ENCODE data around the gene SMIM20.

Gene SMIM20

GRCh38 chr4:25951390-25951952 is 37.5 kb downstream of the SMIM20 start:
- Histone ChIP-seq H3K27ac (ENCODE audit: insufficient read depth, low read length, poor library complexity, severe bottlenecking) (no peak overlapping the region), H3K4me1 (ENCODE audit: control insufficient read depth, insufficient read depth, low read length, poor library complexity, severe bottlenecking) (no peaks in the 10 kb centered on the region), H3K9me3 (ENCODE audit: control insufficient read depth, low read length) (no peaks in the 10 kb centered on the region), H3K4me3 (ENCODE audit: insufficient read depth, low read depth, low read length, poor library complexity, severe bottlenecking) (no peak overlapping the region), H3K36me3 (ENCODE audit: control insufficient read depth, insufficient read depth, low read length) (no peaks in the 10 kb centered on the region), H3K27me3 (replicated peaks; ENCODE audit: control insufficient read depth, insufficient read depth, low read length, poor library complexity, severe bottlenecking) (no peaks in the 10 kb centered on the region)
- DNase-seq: no peak

DNA sequence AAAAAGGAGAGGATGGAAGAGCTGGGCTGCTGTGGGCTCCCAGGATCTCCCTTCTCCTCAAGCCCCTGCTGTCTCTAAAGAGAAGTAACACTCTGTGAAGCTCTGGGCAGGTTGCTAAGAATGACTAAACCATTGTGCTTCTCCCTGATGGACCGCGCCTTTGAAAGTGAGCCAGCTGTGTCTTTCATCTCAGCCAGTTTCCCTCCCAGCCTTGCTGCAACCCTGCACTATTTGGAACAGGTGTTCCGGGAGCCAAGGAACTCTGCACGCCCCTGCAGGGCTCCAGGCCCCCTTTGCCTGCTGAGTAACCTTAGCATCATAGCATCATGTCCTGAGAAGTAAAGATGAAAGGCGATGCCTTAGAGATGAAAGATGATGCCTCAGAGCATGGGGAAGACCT is 39.7 kb downstream of the SMIM20 start:
- Histone ChIP-seq H3K27me3 (replicated peaks; ENCODE audit: control insufficient read depth, insufficient read depth, low read length, poor library complexity, severe bottlenecking) (no peaks in the 10 kb centered on the region), H3K4me3 (ENCODE audit: insufficient read depth, low read depth, low read length, poor library complexity, severe bottlenecking) (no peak overlapping the region), H3K36me3 (ENCODE audit: control insufficient read depth, insufficient read depth, low read length) (no peaks in the 10 kb centered on the region), H3K4me1 (ENCODE audit: control insufficient read depth, insufficient read depth, low read length, poor library complexity, severe bottlenecking) (no peaks in the 10 kb centered on the region), H3K27ac (ENCODE audit: insufficient read depth, low read length, poor library complexity, severe bottlenecking) (no peak overlapping the region), H3K9me3 (ENCODE audit: control insufficient read depth, low read length) (no peaks in the 10 kb centered on the region)
- no peak for DNase-seq

DNA sequence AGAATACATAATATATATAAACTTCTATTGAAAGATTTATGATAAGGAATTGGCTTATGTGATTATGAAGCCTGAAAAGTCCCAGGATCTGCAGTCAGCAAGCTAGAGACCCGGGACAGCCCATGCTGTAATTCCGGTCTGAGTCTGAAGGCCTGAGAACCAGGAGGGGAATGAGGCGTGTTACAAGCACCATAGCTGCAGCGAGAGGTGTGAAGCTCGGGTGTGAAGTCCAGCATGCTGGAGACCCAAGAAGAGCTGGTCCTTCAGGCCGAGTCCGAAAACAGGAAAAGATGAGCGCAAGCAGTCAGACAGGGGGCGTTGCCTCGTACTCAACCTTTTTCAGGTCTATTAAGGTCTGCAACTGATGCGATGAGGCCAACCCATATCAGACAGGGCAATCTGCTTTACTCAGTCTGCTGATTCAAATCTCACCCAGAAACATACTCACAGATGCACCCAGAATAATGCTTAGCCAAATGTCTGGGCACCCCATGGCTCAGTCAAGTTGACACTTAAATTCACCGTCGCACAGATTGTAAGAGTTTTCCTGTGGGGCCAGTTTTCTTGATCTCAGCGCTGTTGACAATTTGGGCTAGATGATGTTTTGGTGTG is 40.4 kb downstream of the SMIM20 start:
- Histone ChIP-seq H3K36me3 (ENCODE audit: control insufficient read depth, insufficient read depth, low read length) (no peaks in the 10 kb centered on the region), H3K4me1 (ENCODE audit: control insufficient read depth, insufficient read depth, low read length, poor library complexity, severe bottlenecking) (no peaks in the 10 kb centered on the region), H3K27ac (ENCODE audit: insufficient read depth, low read length, poor library complexity, severe bottlenecking) (no peak overlapping the region), H3K4me3 (ENCODE audit: insufficient read depth, low read depth, low read length, poor library complexity, severe bottlenecking) (no peak overlapping the region), H3K9me3 (ENCODE audit: control insufficient read depth, low read length) (no peaks in the 10 kb centered on the region), H3K27me3 (replicated peaks; ENCODE audit: control insufficient read depth, insufficient read depth, low read length, poor library complexity, severe bottlenecking) (no peaks in the 10 kb centered on the region)
- DNase-seq: no peak

DNA sequence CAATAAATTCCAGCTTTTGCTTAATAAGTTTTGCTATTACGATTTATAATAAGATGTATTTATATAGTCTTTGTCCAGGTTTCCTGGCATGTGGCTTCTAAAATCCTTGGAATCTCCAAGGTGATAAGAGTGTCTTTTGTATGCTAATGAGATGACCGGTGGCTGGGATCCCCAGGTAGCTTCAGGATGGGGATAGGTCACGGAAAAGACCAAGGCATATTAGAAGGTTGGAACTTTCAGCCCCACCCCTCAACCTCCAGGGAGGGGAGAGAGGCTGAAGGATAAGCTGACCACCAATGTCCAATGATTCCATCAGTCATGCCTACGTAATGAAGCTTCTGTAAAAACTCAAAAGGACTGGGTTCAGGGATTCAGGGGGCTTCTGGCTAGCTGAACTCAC is 41.7 kb downstream of the SMIM20 start:
- no peak overlapping the region for H3K4me3 ChIP-seq (ENCODE audit: insufficient read depth, low read depth, low read length, poor library complexity, severe bottlenecking)
- no peak overlapping the region for H3K27ac ChIP-seq (ENCODE audit: insufficient read depth, low read length, poor library complexity, severe bottlenecking)
- no peaks in the 10 kb centered on the region for H3K9me3 ChIP-seq (ENCODE audit: control insufficient read depth, low read length)
- no peaks in the 10 kb centered on the region for H3K27me3 ChIP-seq (replicated peaks; ENCODE audit: control insufficient read depth, insufficient read depth, low read length, poor library complexity, severe bottlenecking)
- H3K4me1 ChIP-seq (ENCODE audit: control insufficient read depth, insufficient read depth, low read length, poor library complexity, severe bottlenecking): no peaks in the 10 kb centered on the region
- DNase-seq: no peak
- H3K36me3 ChIP-seq (ENCODE audit: control insufficient read depth, insufficient read depth, low read length): no peaks in the 10 kb centered on the region

DNA sequence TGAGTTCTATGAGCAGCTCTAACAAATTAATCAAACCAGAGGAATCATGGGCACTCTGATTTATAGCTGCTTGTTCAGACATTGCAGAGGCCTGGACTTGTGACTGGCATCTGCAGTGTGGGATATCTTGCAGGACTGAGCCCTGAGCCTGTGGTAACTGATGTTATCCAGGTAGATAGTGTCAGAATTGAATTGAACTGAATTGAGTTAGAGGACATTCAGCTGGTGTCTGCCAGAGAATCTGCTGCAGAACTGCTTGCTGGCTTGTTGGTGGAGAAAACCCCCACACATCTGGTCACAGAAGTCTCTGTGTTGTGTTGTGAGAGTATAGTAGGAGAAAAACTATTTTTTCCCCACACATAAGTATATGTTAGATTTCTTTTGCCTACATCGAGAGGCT is 42.2 kb downstream of the SMIM20 start:
- Histone ChIP-seq H3K27ac (ENCODE audit: insufficient read depth, low read length, poor library complexity, severe bottlenecking) (no peak overlapping the region), H3K27me3 (replicated peaks; ENCODE audit: control insufficient read depth, insufficient read depth, low read length, poor library complexity, severe bottlenecking) (no peaks in the 10 kb centered on the region), H3K4me3 (ENCODE audit: insufficient read depth, low read depth, low read length, poor library complexity, severe bottlenecking) (no peak overlapping the region), H3K9me3 (ENCODE audit: control insufficient read depth, low read length) (no peaks in the 10 kb centered on the region), H3K36me3 (ENCODE audit: control insufficient read depth, insufficient read depth, low read length) (no peaks in the 10 kb centered on the region), H3K4me1 (ENCODE audit: control insufficient read depth, insufficient read depth, low read length, poor library complexity, severe bottlenecking) (no peaks in the 10 kb centered on the region)
- DNase-seq: no peak

DNA sequence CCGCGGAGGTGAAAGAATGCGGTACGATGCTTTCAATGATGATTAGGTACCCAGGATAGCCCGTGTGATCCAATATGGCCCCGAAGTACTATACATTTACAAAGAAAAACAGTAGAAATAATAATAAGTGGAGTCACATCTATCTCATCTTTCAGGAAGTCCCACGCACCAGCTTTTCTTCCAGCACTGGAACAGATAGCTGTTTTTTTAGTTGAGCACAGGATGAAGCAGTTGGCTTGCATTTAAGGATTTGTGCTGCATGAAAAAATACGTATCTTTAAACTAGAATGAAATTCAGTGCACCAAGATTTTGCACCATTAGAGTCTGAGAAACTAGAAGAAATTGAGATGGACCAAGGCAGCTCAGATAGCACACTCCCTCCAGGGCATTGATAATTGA is 44.1 kb downstream of the SMIM20 start:
- H3K9me3 ChIP-seq (ENCODE audit: control insufficient read depth, low read length): no peaks in the 10 kb centered on the region
- no peaks in the 10 kb centered on the region for H3K4me1 ChIP-seq (ENCODE audit: control insufficient read depth, insufficient read depth, low read length, poor library complexity, severe bottlenecking)
- DNase-seq: no peak
- no peak overlapping the region for H3K4me3 ChIP-seq (ENCODE audit: insufficient read depth, low read depth, low read length, poor library complexity, severe bottlenecking)
- H3K36me3 ChIP-seq (ENCODE audit: control insufficient read depth, insufficient read depth, low read length): no peaks in the 10 kb centered on the region
- H3K27ac ChIP-seq (ENCODE audit: insufficient read depth, low read length, poor library complexity, severe bottlenecking): no peak overlapping the region
- H3K27me3 ChIP-seq (replicated peaks; ENCODE audit: control insufficient read depth, insufficient read depth, low read length, poor library complexity, severe bottlenecking): no peaks in the 10 kb centered on the region

DNA sequence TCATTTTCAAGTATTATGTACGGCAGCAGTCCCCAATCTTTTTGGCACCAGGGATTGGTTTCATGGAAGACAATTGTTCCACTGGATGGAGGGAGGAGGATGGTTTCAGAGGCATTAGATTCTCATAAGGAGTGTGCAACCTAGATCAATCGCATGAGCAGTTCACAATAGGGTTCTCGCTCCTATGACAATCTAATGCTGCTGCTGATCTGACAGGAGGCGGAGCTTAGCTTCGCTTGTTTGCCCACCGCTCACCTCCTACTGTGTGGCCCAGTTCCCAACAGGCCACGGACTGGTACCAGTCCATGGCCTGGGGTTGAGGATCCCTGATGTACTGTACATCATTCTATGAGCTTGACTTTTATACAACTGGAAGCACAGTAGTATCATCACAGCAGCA is 48.4 kb downstream of the SMIM20 start:
- Histone ChIP-seq H3K36me3 (ENCODE audit: control insufficient read depth, insufficient read depth, low read length) (no peaks in the 10 kb centered on the region), H3K4me3 (ENCODE audit: insufficient read depth, low read depth, low read length, poor library complexity, severe bottlenecking) (no peak overlapping the region), H3K9me3 (ENCODE audit: control insufficient read depth, low read length) (no peaks in the 10 kb centered on the region), H3K27me3 (replicated peaks; ENCODE audit: control insufficient read depth, insufficient read depth, low read length, poor library complexity, severe bottlenecking) (no peaks in the 10 kb centered on the region), H3K4me1 (ENCODE audit: control insufficient read depth, insufficient read depth, low read length, poor library complexity, severe bottlenecking) (no peaks in the 10 kb centered on the region), H3K27ac (ENCODE audit: insufficient read depth, low read length, poor library complexity, severe bottlenecking) (no peak overlapping the region)
- DNase-seq: no peak

GRCh38 chr4:25965629-25966028 is 51.6 kb downstream of the SMIM20 start:
- no peaks in the 10 kb centered on the region for H3K9me3 ChIP-seq (ENCODE audit: control insufficient read depth, low read length)
- no peak for DNase-seq
- no peaks in the 10 kb centered on the region for H3K36me3 ChIP-seq (ENCODE audit: control insufficient read depth, insufficient read depth, low read length)
- no peak overlapping the region for H3K4me3 ChIP-seq (ENCODE audit: insufficient read depth, low read depth, low read length, poor library complexity, severe bottlenecking)
- no peak overlapping the region for H3K27ac ChIP-seq (ENCODE audit: insufficient read depth, low read length, poor library complexity, severe bottlenecking)
- H3K4me1 ChIP-seq (ENCODE audit: control insufficient read depth, insufficient read depth, low read length, poor library complexity, severe bottlenecking): no peaks in the 10 kb centered on the region
- peaks cover under 1% of the 10 kb centered on the region for H3K27me3 ChIP-seq (replicated peaks; ENCODE audit: control insufficient read depth, insufficient read depth, low read length, poor library complexity, severe bottlenecking)

- H3K36me3 ChIP-seq (ENCODE audit: control insufficient read depth, insufficient read depth, low read length): no peaks in the 10 kb centered on the region
- no peak overlapping the region for H3K27ac ChIP-seq (ENCODE audit: insufficient read depth, low read length, poor library complexity, severe bottlenecking)
- peaks cover 4% of the 10 kb centered on the region for H3K27me3 ChIP-seq (replicated peaks; ENCODE audit: control insufficient read depth, insufficient read depth, low read length, poor library complexity, severe bottlenecking)
- no peaks in the 10 kb centered on the region for H3K9me3 ChIP-seq (ENCODE audit: control insufficient read depth, low read length)
- H3K4me3 ChIP-seq (ENCODE audit: insufficient read depth, low read depth, low read length, poor library complexity, severe bottlenecking): no peak overlapping the region
- H3K4me1 ChIP-seq (ENCODE audit: control insufficient read depth, insufficient read depth, low read length, poor library complexity, severe bottlenecking): no peaks in the 10 kb centered on the region
- no peak for DNase-seq
Observed at GRCh38 chr4:25966171-25966570, 52.2 kb downstream of the SMIM20 start.

DNA sequence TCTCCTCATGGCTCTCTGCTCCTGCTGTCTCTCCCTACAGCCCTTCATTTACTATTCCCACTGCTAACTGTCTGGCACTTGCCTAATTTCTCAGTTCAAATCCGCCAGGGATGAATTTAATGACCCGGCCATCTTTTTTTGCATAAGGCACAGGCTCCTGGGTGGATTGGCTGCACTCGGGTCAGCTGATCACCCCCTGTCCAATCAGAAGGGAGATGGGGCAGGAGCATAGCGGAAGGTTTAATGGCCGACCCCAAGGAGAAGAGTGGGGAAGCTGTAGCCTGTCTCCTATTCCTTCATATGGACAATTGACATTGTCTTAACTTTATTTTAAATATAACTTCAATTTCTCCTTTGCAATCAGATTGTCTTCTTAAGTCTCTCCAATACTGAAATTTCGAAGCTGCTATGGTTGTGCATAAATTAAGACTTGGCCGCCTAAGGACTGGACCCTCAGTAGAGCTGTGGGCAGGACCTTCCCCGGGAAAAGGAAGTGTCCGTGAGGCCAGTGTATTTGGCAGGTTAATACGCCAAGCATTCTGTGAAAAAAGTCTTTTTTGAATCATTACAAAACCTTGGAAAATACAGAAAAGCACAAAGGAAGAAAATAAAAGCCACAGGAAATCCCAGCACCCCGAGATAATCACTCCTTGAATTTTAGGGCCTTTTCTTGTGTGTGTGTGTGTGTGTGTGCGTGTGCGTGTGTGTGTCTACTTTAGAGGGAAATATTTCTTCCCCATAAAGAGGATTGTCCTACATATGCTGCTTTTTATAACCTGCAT is 55.5 kb downstream of the SMIM20 start:
- no peaks in the 10 kb centered on the region for H3K9me3 ChIP-seq (ENCODE audit: control insufficient read depth, low read length)
- no peak for DNase-seq
- no peak overlapping the region for H3K4me3 ChIP-seq (ENCODE audit: insufficient read depth, low read depth, low read length, poor library complexity, severe bottlenecking)
- H3K36me3 ChIP-seq (ENCODE audit: control insufficient read depth, insufficient read depth, low read length): no peaks in the 10 kb centered on the region
- H3K27me3 ChIP-seq (replicated peaks; ENCODE audit: control insufficient read depth, insufficient read depth, low read length, poor library complexity, severe bottlenecking): peaks cover 4% of the 10 kb centered on the region
- no peaks in the 10 kb centered on the region for H3K4me1 ChIP-seq (ENCODE audit: control insufficient read depth, insufficient read depth, low read length, poor library complexity, severe bottlenecking)
- H3K27ac ChIP-seq (ENCODE audit: insufficient read depth, low read length, poor library complexity, severe bottlenecking): no peak overlapping the region
